ENCODE data around the gene PECR. TPM values are rescaled to one million over a fixed set of nuclear protein-coding genes. Genes with fewer than 3 reads are reported as not detected.

The PECR gene
- total RNA-seq, 1 experiment from 2014 or later = 15.3 TPM

DNA sequence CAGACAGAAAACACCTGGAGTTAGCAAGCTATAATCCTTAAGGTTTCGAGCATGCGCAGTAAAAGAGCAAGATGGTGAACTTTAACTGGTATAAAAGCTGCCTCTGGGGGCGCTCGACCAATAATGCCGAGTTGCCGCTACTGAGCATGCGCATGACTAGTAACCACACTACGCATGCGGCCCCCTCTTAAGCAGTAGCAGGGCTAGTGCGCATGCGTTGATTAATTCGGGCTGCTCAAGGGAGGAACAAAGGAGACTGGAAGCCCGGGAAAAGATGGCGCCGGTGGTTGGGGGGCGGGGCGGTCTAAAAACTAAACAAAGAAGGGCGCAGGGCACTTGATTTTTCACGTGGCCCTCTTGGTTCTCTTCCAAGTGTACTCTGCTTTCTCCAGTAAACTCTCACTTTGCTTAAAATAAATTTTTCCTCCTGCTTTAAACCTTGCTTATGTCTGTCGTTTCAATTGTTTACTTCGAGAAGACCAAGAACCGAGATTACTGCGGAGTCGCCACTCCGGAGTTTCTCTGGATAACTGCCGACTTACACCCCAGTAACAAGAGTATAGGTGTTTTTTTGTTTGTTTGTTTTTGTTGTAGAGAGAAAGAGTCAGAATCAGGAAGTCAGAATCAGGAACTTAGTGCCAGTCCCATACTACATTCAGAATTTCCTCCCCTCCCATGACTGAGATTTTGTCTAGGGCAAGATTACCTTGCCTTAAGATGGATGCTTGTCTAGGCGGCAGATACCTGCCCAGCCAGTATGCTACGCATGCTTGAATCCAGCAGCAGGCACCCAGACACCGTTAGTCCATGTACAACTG lies 33.3 kb upstream of the PECR start:
- Histone ChIP-seq H3K9me3 (ENCODE audit: control insufficient read depth, low read depth, low read length) (no peaks in the 10 kb centered on the region), H3K4ac (ENCODE audit: low read depth, low read length) (peak overlapping the region; percentile 85; the same call in 1 of the 2 replicates), H3T11ph (ENCODE audit: low read length) (peak overlapping the region; percentile 89), H4K20me1 (ENCODE audit: control insufficient read depth, insufficient read depth, insufficient read length) (no peaks in the 10 kb centered on the region), H3K56ac (ENCODE audit: insufficient read length, low read depth, low read length) (no peak overlapping the region), H3K4me2 (ENCODE audit: insufficient read depth, insufficient read length, low read length) (peak overlapping the region; percentile 36), H3K23ac (ENCODE audit: insufficient read length, low read depth, low read length) (no peak overlapping the region), H4K8ac (replicated peaks; ENCODE audit: insufficient read length, low read depth, low read length) (peak overlapping the region; percentile 29), H3K27me3 (ENCODE audit: insufficient read depth, low read length) (no peaks in the 10 kb centered on the region), H3K18ac (ENCODE audit: insufficient read length, low read depth, low read length) (peak overlapping the region; percentile 67), H2BK12ac (ENCODE audit: insufficient read length, low read depth, low read length) (no peak overlapping the region), H2AK5ac (ENCODE audit: insufficient read length, low read length) (peak overlapping the region; percentile 54), H3K23me2 (ENCODE audit: insufficient read length, low read depth, low read length, poor library complexity, severe bottlenecking) (peaks cover 6% of the 10 kb centered on the region), H2BK15ac (ENCODE audit: low read depth, low read length) (no peak overlapping the region), H2BK20ac (ENCODE audit: low read depth, low read length, poor library complexity, severe bottlenecking) (no peak overlapping the region), H3K4me1 (ENCODE audit: insufficient read depth, low read length) (peaks cover 2% of the 10 kb centered on the region; the same call in 1 of the 2 replicates), H2BK5ac (ENCODE audit: insufficient read length, low read length) (peak overlapping the region; percentile 6), H4K91ac (ENCODE audit: insufficient read length, low read depth, low read length) (no peak overlapping the region), H3K79me1 (ENCODE audit: insufficient read depth, low read depth, low read length, poor library complexity, severe bottlenecking) (peaks cover 8% of the 10 kb centered on the region), H4K5ac (ENCODE audit: insufficient read length, low read depth, low read length) (peak overlapping the region; percentile 89), H3K9ac (ENCODE audit: extremely low read depth, insufficient read length, low read length) (peak overlapping the region; percentile 96), H3K14ac (ENCODE audit: insufficient read depth, low read length) (peak overlapping the region; percentile 90; the same call in 1 of the 2 replicates), H3K27ac (ENCODE audit: insufficient read length, low read depth, low read length) (peak overlapping the region; percentile 46), H2BK120ac (ENCODE audit: low read depth, low read length, poor library complexity, severe bottlenecking) (peak overlapping the region; percentile 96), H3K79me2 (ENCODE audit: insufficient read depth, low read length) (peaks cover 31% of the 10 kb centered on the region; the same call in 1 of the 2 replicates), H2AFZ (ENCODE audit: low read length) (no peak overlapping the region)
- DNase-seq = peak; percentile 97
- H3K9me3 Mint-ChIP-seq = no peaks in the 10 kb centered on the region; a peak in 1 of 5 replicates
- H3K27ac Mint-ChIP-seq = peak overlapping the region; percentile 99 to 100 (median 99)
- peaks cover 68 to 98% (median 94%) of the 10 kb centered on the region in 3 experiments for H3K36me3 Mint-ChIP-seq (ENCODE audit: insufficient read depth in 1 of 3, low read depth in 3 of 3)
- peaks cover 46 to 64% of the 10 kb centered on the region in 2 experiments for H3K4me1 Mint-ChIP-seq
- TF ChIP-seq, protein P1, sequence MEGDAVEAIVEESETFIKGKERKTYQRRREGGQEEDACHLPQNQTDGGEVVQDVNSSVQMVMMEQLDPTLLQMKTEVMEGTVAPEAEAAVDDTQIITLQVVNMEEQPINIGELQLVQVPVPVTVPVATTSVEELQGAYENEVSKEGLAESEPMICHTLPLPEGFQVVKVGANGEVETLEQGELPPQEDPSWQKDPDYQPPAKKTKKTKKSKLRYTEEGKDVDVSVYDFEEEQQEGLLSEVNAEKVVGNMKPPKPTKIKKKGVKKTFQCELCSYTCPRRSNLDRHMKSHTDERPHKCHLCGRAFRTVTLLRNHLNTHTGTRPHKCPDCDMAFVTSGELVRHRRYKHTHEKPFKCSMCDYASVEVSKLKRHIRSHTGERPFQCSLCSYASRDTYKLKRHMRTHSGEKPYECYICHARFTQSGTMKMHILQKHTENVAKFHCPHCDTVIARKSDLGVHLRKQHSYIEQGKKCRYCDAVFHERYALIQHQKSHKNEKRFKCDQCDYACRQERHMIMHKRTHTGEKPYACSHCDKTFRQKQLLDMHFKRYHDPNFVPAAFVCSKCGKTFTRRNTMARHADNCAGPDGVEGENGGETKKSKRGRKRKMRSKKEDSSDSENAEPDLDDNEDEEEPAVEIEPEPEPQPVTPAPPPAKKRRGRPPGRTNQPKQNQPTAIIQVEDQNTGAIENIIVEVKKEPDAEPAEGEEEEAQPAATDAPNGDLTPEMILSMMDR (conservative IDR thresholded peaks at IDR 0.05) = peak; percentile 92
- no CpG with 5 or more reads among the region's 29 CpGs for WGBS (ENCODE audit: extremely low coverage, insufficient read length, low lambda C conversion rate)
- peak overlapping the region; percentile 72 to 76 for H3K4me3 Mint-ChIP-seq
- H3K27me3 Mint-ChIP-seq (ENCODE audit: low read depth) = no peaks in the 10 kb centered on the region

All from H9 (cell line).